ENCODE data around the gene BANF2.

DNA sequence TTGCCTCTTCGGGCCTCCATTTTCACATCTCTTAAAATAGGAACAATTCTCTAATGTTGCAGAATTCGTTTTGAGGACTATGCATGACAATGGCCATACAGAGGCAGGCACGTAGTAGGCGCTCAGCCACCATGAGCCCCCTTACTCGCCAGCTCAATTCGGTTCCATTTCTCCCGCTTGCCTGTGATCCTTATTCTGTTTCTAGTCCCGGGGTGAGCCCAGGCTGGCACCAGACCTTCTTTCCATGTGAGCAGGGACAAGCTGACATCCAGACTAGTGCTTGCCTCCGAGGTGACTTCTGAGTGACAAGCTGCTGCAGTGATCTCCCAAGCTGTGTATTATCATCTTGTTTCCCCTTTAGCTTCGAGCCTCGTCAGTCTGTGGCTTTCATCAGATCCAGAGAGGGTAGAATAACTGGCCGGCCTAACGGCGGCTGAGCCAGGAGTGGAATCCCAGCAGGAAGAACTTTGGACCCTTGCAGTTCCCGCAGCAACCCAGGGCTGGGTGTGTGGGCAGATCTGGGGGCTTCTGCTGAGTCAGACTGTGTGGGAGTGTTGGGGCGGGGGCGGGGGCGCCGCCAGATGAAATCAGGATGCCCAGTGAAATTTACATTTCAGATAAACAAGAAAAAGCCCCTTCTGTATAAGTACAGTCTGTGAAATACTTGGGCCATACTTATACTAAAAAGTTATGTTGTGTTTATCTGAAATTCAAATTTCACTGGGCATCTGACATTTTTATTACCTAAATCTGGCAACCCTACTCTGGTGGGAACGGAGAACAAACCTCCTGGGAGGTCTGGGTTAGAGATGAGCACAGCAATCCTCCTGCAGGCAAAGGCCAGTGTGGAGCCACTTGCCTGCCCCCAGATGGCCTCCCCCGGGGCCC, 10.9 kb downstream of the BANF2 start:
- TF ChIP-seq JUND (IDR thresholded peaks at IDR 0.05) (no peak), RCOR1 (IDR thresholded peaks at IDR 0.05; ENCODE audit: low read length) (no peak), USF2 (IDR thresholded peaks at IDR 0.05; ENCODE audit: borderline replicate concordance, low read depth, low read length) (no peak), TEAD4 (IDR thresholded peaks at IDR 0.05; ENCODE audit: borderline replicate concordance, insufficient read depth) (no peak), ZBTB33 (IDR thresholded peaks at IDR 0.05; ENCODE audit: borderline replicate concordance, low read depth) (no peak), POLR2AphosphoS5 (IDR thresholded peaks at IDR 0.05; ENCODE audit: low read depth, low read length) (no peak), FOSL2 (IDR thresholded peaks at IDR 0.05; ENCODE audit: borderline replicate concordance, low read depth) (no peak)
- TF ChIP-seq, protein P1, sequence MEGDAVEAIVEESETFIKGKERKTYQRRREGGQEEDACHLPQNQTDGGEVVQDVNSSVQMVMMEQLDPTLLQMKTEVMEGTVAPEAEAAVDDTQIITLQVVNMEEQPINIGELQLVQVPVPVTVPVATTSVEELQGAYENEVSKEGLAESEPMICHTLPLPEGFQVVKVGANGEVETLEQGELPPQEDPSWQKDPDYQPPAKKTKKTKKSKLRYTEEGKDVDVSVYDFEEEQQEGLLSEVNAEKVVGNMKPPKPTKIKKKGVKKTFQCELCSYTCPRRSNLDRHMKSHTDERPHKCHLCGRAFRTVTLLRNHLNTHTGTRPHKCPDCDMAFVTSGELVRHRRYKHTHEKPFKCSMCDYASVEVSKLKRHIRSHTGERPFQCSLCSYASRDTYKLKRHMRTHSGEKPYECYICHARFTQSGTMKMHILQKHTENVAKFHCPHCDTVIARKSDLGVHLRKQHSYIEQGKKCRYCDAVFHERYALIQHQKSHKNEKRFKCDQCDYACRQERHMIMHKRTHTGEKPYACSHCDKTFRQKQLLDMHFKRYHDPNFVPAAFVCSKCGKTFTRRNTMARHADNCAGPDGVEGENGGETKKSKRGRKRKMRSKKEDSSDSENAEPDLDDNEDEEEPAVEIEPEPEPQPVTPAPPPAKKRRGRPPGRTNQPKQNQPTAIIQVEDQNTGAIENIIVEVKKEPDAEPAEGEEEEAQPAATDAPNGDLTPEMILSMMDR (IDR thresholded peaks at IDR 0.05) = no peak
